ENCODE measurements around the gene GOLIM4. TPM values are rescaled to one million over a fixed set of nuclear protein-coding genes. Genes with fewer than 3 reads are reported as not detected.

Gene GOLIM4
- polyA plus RNA-seq, 2 of the 4 experiments (the other 2 are of a cell fraction), result 22.4 to 23.6 TPM

- TF ChIP-seq, protein P1, sequence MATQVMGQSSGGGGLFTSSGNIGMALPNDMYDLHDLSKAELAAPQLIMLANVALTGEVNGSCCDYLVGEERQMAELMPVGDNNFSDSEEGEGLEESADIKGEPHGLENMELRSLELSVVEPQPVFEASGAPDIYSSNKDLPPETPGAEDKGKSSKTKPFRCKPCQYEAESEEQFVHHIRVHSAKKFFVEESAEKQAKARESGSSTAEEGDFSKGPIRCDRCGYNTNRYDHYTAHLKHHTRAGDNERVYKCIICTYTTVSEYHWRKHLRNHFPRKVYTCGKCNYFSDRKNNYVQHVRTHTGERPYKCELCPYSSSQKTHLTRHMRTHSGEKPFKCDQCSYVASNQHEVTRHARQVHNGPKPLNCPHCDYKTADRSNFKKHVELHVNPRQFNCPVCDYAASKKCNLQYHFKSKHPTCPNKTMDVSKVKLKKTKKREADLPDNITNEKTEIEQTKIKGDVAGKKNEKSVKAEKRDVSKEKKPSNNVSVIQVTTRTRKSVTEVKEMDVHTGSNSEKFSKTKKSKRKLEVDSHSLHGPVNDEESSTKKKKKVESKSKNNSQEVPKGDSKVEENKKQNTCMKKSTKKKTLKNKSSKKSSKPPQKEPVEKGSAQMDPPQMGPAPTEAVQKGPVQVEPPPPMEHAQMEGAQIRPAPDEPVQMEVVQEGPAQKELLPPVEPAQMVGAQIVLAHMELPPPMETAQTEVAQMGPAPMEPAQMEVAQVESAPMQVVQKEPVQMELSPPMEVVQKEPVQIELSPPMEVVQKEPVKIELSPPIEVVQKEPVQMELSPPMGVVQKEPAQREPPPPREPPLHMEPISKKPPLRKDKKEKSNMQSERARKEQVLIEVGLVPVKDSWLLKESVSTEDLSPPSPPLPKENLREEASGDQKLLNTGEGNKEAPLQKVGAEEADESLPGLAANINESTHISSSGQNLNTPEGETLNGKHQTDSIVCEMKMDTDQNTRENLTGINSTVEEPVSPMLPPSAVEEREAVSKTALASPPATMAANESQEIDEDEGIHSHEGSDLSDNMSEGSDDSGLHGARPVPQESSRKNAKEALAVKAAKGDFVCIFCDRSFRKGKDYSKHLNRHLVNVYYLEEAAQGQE (IDR thresholded peaks at IDR 0.05), result no peak
Observed at GRCh38 chr3:168080022-168080421, 15.7 kb downstream of the GOLIM4 start (continued).

GRCh38 chr3:168077091-168077490 is 18.6 kb downstream of the GOLIM4 start:
- DNase-seq (ENCODE audit: low read depth in 1 of 2, low spot score in 1 of 2) (no peak), ATAC-seq (no peak), FAIRE-seq (no peak)
- Histone ChIP-seq H3K4me1 (peaks cover 6% of the 10 kb centered on the region), H3K27ac (no peak overlapping the region), H3K4me3 (no peak overlapping the region), H3K9me3 (no peaks in the 10 kb centered on the region), H3K4me2 (no peak overlapping the region)
- 58% methylated on average over 2 of the region's 2 CpGs for WGBS (ENCODE audit: missing lambda C conversion rate)
- ChIA-PET CTCF (no interaction called here), POLR2A (no interaction called here)
- TF ChIP-seq, protein P1 (IDR thresholded peaks at IDR 0.05), result no peak
- TF ChIP-seq BHLHE40 (IDR thresholded peaks at IDR 0.05; ENCODE audit: low read depth, low read length) (no peak), MAFK (IDR thresholded peaks at IDR 0.05; ENCODE audit: partially characterized antibody) (no peak), CHD4 (IDR thresholded peaks at IDR 0.05; ENCODE audit: borderline replicate concordance) (no peak), HOXB5 (CRISPR knock-in tag; IDR thresholded peaks at IDR 0.05) (no peak), HES2 (IDR thresholded peaks at IDR 0.05) (no peak), FOSL2 (IDR thresholded peaks at IDR 0.05) (no peak), FOSL2 (CRISPR knock-in tag; IDR thresholded peaks at IDR 0.05) (no peak), KDM5A (IDR thresholded peaks at IDR 0.05) (no peak)
- TF ChIP-seq, protein P2, sequence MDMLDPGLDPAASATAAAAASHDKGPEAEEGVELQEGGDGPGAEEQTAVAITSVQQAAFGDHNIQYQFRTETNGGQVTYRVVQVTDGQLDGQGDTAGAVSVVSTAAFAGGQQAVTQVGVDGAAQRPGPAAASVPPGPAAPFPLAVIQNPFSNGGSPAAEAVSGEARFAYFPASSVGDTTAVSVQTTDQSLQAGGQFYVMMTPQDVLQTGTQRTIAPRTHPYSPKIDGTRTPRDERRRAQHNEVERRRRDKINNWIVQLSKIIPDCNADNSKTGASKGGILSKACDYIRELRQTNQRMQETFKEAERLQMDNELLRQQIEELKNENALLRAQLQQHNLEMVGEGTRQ (IDR thresholded peaks at IDR 0.05), result no peak

DNA sequence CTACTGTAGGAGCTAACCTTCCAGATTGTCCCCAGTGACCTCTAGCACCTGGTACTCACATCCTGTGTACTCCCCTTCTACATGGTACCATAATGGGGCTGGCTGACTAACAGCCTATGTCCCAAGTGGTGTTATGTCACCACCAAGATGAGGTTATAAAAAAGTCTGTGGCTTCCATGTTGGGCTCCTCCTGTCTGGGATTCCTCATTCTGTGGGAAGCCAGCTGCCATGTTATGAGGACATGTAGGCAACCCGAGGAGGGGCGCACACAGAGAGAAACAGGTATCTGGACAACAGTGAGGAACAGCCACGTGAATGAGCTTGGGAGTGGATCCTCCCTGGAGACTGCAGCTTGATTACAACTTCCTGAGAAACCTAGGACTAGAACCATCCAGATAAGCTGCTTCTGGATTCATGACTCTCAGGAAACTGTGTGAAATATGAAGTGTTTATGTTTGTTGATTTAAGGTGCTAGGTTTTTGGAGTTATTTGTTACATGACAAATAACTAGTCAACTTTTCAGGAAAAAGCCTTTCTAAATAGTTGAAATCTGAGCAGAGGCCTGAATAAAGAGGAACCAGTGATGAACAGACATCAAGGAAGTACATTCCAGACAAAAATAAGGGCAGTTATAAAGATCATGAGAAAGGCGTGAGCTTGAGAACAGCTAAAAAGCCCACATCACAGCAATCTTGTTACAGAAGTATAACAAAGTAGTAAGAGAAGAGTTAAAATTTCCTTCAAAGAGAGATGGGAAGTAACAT is 21.7 kb downstream of the GOLIM4 start:
- no peak for ATAC-seq
- no peak overlapping the region for H3K4me3 ChIP-seq
- ChIA-PET CTCF (interaction anchor here (0.9 to 1.2 kb wide), 2 partner anchors 21 to 26 kb away, joined by 4 to 5 read pairs; partner anchors contain the start of gene GOLIM4), POLR2A (no interaction called here)
- peaks cover 20% of the 10 kb centered on the region for H3K4me1 ChIP-seq
- no peak overlapping the region for H3K4me2 ChIP-seq
- H3K9me3 ChIP-seq, result no peaks in the 10 kb centered on the region
- H3K27ac ChIP-seq, result no peak overlapping the region
- no peak for DNase-seq (ENCODE audit: low read depth in 1 of 2, low spot score in 1 of 2)
- WGBS (ENCODE audit: missing lambda C conversion rate), result 89% methylated on average over 4 of the region's 4 CpGs
- no peak for FAIRE-seq
- TF ChIP-seq EHMT2 (IDR thresholded peaks at IDR 0.05; ENCODE audit: low read depth) (no peak), EHF (CRISPR knock-in tag; IDR thresholded peaks at IDR 0.05) (no peak), EP300 (IDR thresholded peaks at IDR 0.05) (no peak), ZNF302 (CRISPR knock-in tag; IDR thresholded peaks at IDR 0.05) (no peak), FOSB (CRISPR knock-in tag; IDR thresholded peaks at IDR 0.05) (no peak), RFX5 (IDR thresholded peaks at IDR 0.05) (no peak), TP53 (CRISPR knock-in tag; IDR thresholded peaks at IDR 0.05) (no peak), RCOR1 (IDR thresholded peaks at IDR 0.05; ENCODE audit: low read depth, low read length) (no peak), KDM5A (IDR thresholded peaks at IDR 0.05) (no peak), PHF8 (IDR thresholded peaks at IDR 0.05; ENCODE audit: borderline replicate concordance, low read depth) (no peak), BHLHE40 (IDR thresholded peaks at IDR 0.05; ENCODE audit: low read depth, low read length) (no peak), FOSL2 (IDR thresholded peaks at IDR 0.05) (no peak), FOSL2 (CRISPR knock-in tag; IDR thresholded peaks at IDR 0.05) (no peak), HMGXB4 (CRISPR knock-in tag; IDR thresholded peaks at IDR 0.05; ENCODE audit: borderline replicate concordance) (no peak), JUNB (IDR thresholded peaks at IDR 0.05) (no peak), CBX8 (IDR thresholded peaks at IDR 0.05) (no peak)
- TF ChIP-seq, protein P3, sequence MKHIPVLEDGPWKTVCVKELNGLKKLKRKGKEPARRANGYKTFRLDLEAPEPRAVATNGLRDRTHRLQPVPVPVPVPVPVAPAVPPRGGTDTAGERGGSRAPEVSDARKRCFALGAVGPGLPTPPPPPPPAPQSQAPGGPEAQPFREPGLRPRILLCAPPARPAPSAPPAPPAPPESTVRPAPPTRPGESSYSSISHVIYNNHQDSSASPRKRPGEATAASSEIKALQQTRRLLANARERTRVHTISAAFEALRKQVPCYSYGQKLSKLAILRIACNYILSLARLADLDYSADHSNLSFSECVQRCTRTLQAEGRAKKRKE (CRISPR knock-in tag; IDR thresholded peaks at IDR 0.05; ENCODE audit: low read depth), result no peak

Data from A549 (cell line).